ENCODE results near the gene MYEF2. TPM values are rescaled to one million over a fixed set of nuclear protein-coding genes. Genes with fewer than 3 reads are reported as not detected.

Gene MYEF2, protein sequence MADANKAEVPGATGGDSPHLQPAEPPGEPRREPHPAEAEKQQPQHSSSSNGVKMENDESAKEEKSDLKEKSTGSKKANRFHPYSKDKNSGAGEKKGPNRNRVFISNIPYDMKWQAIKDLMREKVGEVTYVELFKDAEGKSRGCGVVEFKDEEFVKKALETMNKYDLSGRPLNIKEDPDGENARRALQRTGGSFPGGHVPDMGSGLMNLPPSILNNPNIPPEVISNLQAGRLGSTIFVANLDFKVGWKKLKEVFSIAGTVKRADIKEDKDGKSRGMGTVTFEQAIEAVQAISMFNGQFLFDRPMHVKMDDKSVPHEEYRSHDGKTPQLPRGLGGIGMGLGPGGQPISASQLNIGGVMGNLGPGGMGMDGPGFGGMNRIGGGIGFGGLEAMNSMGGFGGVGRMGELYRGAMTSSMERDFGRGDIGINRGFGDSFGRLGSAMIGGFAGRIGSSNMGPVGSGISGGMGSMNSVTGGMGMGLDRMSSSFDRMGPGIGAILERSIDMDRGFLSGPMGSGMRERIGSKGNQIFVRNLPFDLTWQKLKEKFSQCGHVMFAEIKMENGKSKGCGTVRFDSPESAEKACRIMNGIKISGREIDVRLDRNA
- 0.37 and 0.78 TPM in 2 replicates for total RNA-seq

GRCh38 chr15:48177766-48178647, at the start of gene MYEF2:
TSS of gene MYEF2 (minus strand) at chr15:48178295. CDS start at chr15:48178237, 58 bp downstream.

DNA sequence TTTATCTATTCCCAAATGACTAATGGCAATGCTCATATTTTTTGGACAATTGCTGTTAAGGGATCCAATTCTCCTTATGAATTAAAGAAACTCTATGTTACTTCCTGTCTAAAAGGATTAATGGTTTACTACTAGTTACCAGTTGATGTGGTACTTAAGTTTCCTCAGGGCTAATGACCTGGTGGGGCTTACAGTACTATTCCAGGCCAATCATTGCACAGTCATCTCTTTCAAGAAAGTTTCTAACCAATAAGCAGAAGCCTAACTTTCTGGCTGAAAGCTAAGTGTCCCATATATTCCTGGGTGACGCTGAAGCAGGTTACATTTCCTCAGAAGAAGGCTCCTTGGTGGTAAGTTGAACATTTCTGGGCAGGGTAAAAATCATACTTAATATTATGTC, 27.9 kb upstream of the MYEF2 start, which contains the start of gene SLC12A1:
TSS of gene SLC12A1 (plus strand) at position 322 of the 400 bp plus-strand sequence. CDS start 1,418 bp downstream, outside the sequence.

GRCh38 chr15:48191574-48192225, 13.6 kb upstream of the MYEF2 start, which contains the start of gene CTXN2:
TSS of gene CTXN2 (plus strand) at chr15:48191665. CDS start at chr15:48201301, 9,636 bp downstream.

DNA sequence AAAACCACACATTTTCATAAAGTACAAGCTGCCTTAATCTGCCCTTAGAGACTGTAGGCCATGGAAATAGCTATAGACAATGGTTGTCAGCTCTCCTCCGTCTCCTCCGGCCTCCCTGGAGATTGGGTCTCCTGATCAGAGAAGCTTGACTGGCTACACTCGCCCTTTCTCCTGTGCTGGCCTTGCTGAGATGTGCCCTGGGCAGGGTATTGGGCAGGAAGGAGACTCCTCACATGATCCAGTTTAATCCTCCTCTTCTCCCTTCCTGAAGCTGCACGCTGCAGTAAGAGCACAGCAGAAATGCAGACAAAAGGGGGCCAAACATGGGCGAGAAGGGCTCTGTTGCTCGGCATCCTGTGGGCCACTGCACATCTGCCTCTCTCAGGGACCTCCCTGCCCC, 57.4 kb downstream of the MYEF2 start, which contains the start of gene SLC24A5:
TSS of gene SLC24A5 (plus strand) at position 246 of the 400 bp plus-strand sequence. CDS start at position 301, 55 bp downstream.

Other genes with a start within 250 kb of the MYEF2 start
- gene SLC24A5, start 57.3 kb downstream of the MYEF2 start, total RNA-seq: not detected in 2 replicates
- gene CTXN2, start 13.4 kb upstream of the MYEF2 start, total RNA-seq: not detected in 2 replicates
- not detected in 2 replicates for gene SLC12A1, start 28.0 kb upstream of the MYEF2 start, total RNA-seq
- 59.5 and 59.6 TPM in 2 replicates for gene DUT, start 153.1 kb upstream of the MYEF2 start, total RNA-seq